ENCODE data around the gene LUC7L2.

DNA sequence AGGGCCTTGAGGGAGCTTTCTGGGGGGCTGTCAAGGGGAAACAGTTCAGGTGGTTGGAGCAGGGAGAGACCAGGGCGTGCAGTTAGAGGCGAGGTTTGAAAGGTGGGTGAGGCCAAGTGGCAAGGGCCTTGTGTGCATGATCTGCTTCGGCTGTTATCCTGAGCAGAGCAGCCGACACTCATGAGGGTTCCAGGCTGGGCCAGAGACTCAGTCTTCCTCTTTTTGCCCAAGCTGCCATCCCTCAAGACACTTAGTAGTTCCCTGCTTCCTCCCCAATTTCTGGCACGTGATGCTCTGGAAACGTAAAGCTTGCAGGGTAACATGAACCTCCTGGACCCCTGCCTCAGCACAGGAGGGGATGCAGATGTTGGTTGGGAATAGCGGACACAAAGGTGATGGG is 79.7 kb downstream of the LUC7L2 start:
- TF ChIP-seq TEAD4 (IDR thresholded peaks at IDR 0.05), result no peak
- TF ChIP-seq CEBPB (IDR thresholded peaks at IDR 0.05), result no peak
- no peak for TF ChIP-seq YY1 (IDR thresholded peaks at IDR 0.05; ENCODE audit: low read depth)
- no peak for TF ChIP-seq EP300 (IDR thresholded peaks at IDR 0.05; ENCODE audit: borderline replicate concordance)
- TF ChIP-seq ZBTB7A (IDR thresholded peaks at IDR 0.05; ENCODE audit: low read depth), result no peak
- TF ChIP-seq FOXM1 (IDR thresholded peaks at IDR 0.05; ENCODE audit: borderline replicate concordance, low read depth), result no peak
- no peak for TF ChIP-seq RAD21 (IDR thresholded peaks at IDR 0.05; ENCODE audit: low read depth)

Data from Ishikawa (cell line).